Right forelimb (tissue), 1 donor: ENCODE results near the gene KCNK1.
"Not testable (repeated sequence)": the region's sequence is repeated elsewhere in the genome, so short reads cannot be mapped to it uniquely, and the experiment has no call there.

Source experiments
- DNase-seq: peaks from one replicate; pipeline ENCODE4 v3.0.0-alpha.2; 2018

The KCNK1 gene

GRCh38 chr1:233670363-233670762, 56.5 kb downstream of the KCNK1 start:
- DNase-seq, result not testable (repeated sequence)

- DNase-seq, result no peak
Measured at GRCh38 chr1:233671286-233671685, 57.4 kb downstream of the KCNK1 start.

- DNase-seq, result no peak
Measured at GRCh38 chr1:233672732-233673131, 58.8 kb downstream of the KCNK1 start.

- no peak for DNase-seq
Measured at GRCh38 chr1:233673261-233673946, 59.5 kb downstream of the KCNK1 start.

GRCh38 chr1:233673947-233674431, 60.1 kb downstream of the KCNK1 start:
- no peak for DNase-seq

- no peak for DNase-seq
Measured at GRCh38 chr1:233675446-233675845, 61.5 kb downstream of the KCNK1 start.

GRCh38 chr1:233675893-233676292, 62.0 kb downstream of the KCNK1 start:
- DNase-seq, result no peak

GRCh38 chr1:233677690-233678354, 63.9 kb downstream of the KCNK1 start:
- DNase-seq, result no peak

- no peak for DNase-seq
Measured at GRCh38 chr1:233679030-233679429, 65.1 kb downstream of the KCNK1 start.

- no peak for DNase-seq
Measured at GRCh38 chr1:233679591-233680373, 65.9 kb downstream of the KCNK1 start.

GRCh38 chr1:233681285-233681684, 67.4 kb downstream of the KCNK1 start:
- no peak for DNase-seq

- DNase-seq, result not testable (repeated sequence)
Measured at GRCh38 chr1:233686653-233687052, 72.7 kb downstream of the KCNK1 start.

- DNase-seq, result no peak
Measured at GRCh38 chr1:233689017-233689747, 75.3 kb downstream of the KCNK1 start.

- no peak for DNase-seq
Measured at GRCh38 chr1:233689748-233690254, 75.9 kb downstream of the KCNK1 start.

- no peak for DNase-seq
Measured at GRCh38 chr1:233695901-233696300, 82.0 kb downstream of the KCNK1 start.

GRCh38 chr1:233700338-233700737, 86.4 kb downstream of the KCNK1 start:
- no peak for DNase-seq

- no peak for DNase-seq
Measured at GRCh38 chr1:233704170-233704897, 90.4 kb downstream of the KCNK1 start.

- DNase-seq, result no peak
Measured at GRCh38 chr1:233704898-233705723, 91.2 kb downstream of the KCNK1 start.

- DNase-seq, result no peak
Measured at GRCh38 chr1:233707153-233707879, 93.4 kb downstream of the KCNK1 start.
